ENCODE results near the gene DLG5. TPM values are rescaled to one million over a fixed set of nuclear protein-coding genes. Genes with fewer than 3 reads are reported as not detected.

DLG5 gene
- 82.9 and 86.6 TPM in 2 replicates for polyA plus RNA-seq (2013)

GRCh38 chr10:77926566-77927401 is at the start of gene DLG5:
Gene DLG5, minus strand, starts transcription at chr10:77926755. Its CDS starts 235 bp downstream, at chr10:77926520.
- Histone ChIP-seq H3K79me2 (ENCODE audit: control insufficient read depth, insufficient read depth, low read length, poor library complexity) (peaks cover 26% of the 10 kb centered on the region), H2BK120ac (ENCODE audit: insufficient read depth, low read length, poor library complexity) (peak within 1 kb of the TSS; percentile 97), H3K36me3 (ENCODE audit: control insufficient read depth in 1 of 2, insufficient read depth in 2 of 2, low read length in 2 of 2) (peaks cover 2 to 3% of the 10 kb centered on the region in 2 experiments), H3K4me3 (ENCODE audit: low read depth, low read length) (peak within 1 kb of the TSS; percentile 90), H3K14ac (ENCODE audit: low read length) (peak within 1 kb of the TSS; percentile 99), H2BK5ac (ENCODE audit: low read depth, low read length, poor library complexity) (peak within 1 kb of the TSS; percentile 88), H3K79me1 (ENCODE audit: low read length) (peaks cover 13% of the 10 kb centered on the region), H4K91ac (ENCODE audit: low read depth, low read length) (peak within 1 kb of the TSS; percentile 98), H3K9me3 (ENCODE audit: insufficient read depth, low read depth, low read length) (no peaks in the 10 kb centered on the region), H3K18ac (ENCODE audit: low read length) (peak within 1 kb of the TSS; percentile 99), H3K27me3 (ENCODE audit: insufficient read depth, low read length) (no peaks in the 10 kb centered on the region), H2AK5ac (ENCODE audit: low read length) (peak within 1 kb of the TSS; percentile 98), H3K27ac (ENCODE audit: low read depth, low read length) (peak within 1 kb of the TSS; percentile 70), H3K4me1 (ENCODE audit: control insufficient read depth in 1 of 2, insufficient read depth in 2 of 2, low read length in 2 of 2) (peaks cover 16 to 27% of the 10 kb centered on the region in 2 experiments), H3K9ac (ENCODE audit: low read length) (peak within 1 kb of the TSS; percentile 84), H3K4ac (ENCODE audit: low read depth, low read length) (peak within 1 kb of the TSS; percentile 96), H4K8ac (ENCODE audit: low read depth, low read length) (peak within 1 kb of the TSS; percentile 97), H2BK12ac (ENCODE audit: low read length) (peak within 1 kb of the TSS; percentile 73), H4K12ac (ENCODE audit: low read depth, low read length) (peak within 1 kb of the TSS; percentile 98), H2AFZ (ENCODE audit: insufficient read depth, low read length, poor library complexity) (peak within 1 kb of the TSS; percentile 98), H3K4me2 (ENCODE audit: low read length) (peak within 1 kb of the TSS; percentile 88), H3K23ac (ENCODE audit: low read length) (no peak within 1 kb of the TSS)
- DNase-seq = peak in 1 of 2 donors; percentile 48
- no CpG with 5 or more reads among the region's 95 CpGs for WGBS (ENCODE audit: extremely low coverage, insufficient coverage, insufficient read length)

- no peak overlapping the region for H2AFZ ChIP-seq (ENCODE audit: insufficient read depth, low read length, poor library complexity)
- no peak overlapping the region for H2BK5ac ChIP-seq (ENCODE audit: low read depth, low read length, poor library complexity)
- peaks cover 10% of the 10 kb centered on the region in 2 experiments for H3K4me1 ChIP-seq (ENCODE audit: control insufficient read depth in 1 of 2, insufficient read depth in 2 of 2, low read length in 2 of 2)
- no peak overlapping the region for H4K12ac ChIP-seq (ENCODE audit: low read depth, low read length)
- no peak overlapping the region for H3K18ac ChIP-seq (ENCODE audit: low read length)
- H3K27me3 ChIP-seq (ENCODE audit: insufficient read depth, low read length) = no peaks in the 10 kb centered on the region
- H4K91ac ChIP-seq (ENCODE audit: low read depth, low read length) = no peak overlapping the region
- DNase-seq = no peak
- H3K4me3 ChIP-seq (ENCODE audit: low read depth, low read length) = no peak overlapping the region
- no CpG with 5 or more reads among the region's 9 CpGs for WGBS (ENCODE audit: extremely low coverage, insufficient coverage, insufficient read length)
- peaks cover 23 to 34% of the 10 kb centered on the region in 2 experiments for H3K36me3 ChIP-seq (ENCODE audit: control insufficient read depth in 1 of 2, insufficient read depth in 2 of 2, low read length in 2 of 2)
- H3K4ac ChIP-seq (ENCODE audit: low read depth, low read length) = no peak overlapping the region
- H2BK120ac ChIP-seq (ENCODE audit: insufficient read depth, low read length, poor library complexity) = no peak overlapping the region
- no peak overlapping the region for H3K23ac ChIP-seq (ENCODE audit: low read length)
- peak overlapping the region; percentile 23 for H2AK5ac ChIP-seq (ENCODE audit: low read length)
- no peaks in the 10 kb centered on the region for H3K9me3 ChIP-seq (ENCODE audit: insufficient read depth, low read depth, low read length)
- no peak overlapping the region for H3K14ac ChIP-seq (ENCODE audit: low read length)
- H4K8ac ChIP-seq (ENCODE audit: low read depth, low read length) = no peak overlapping the region
- H3K4me2 ChIP-seq (ENCODE audit: low read length) = no peak overlapping the region
- peak overlapping the region; percentile 25 for H3K9ac ChIP-seq (ENCODE audit: low read length)
- no peak overlapping the region for H3K27ac ChIP-seq (ENCODE audit: low read depth, low read length)
- H2BK12ac ChIP-seq (ENCODE audit: low read length) = no peak overlapping the region
- H3K79me2 ChIP-seq (ENCODE audit: control insufficient read depth, insufficient read depth, low read length, poor library complexity) = no peaks in the 10 kb centered on the region
- H3K79me1 ChIP-seq (ENCODE audit: low read length) = peaks cover 6% of the 10 kb centered on the region
Observed at GRCh38 chr10:77975086-77975666, 48.6 kb upstream of the DLG5 start.

GRCh38 chr10:77974396-77975074 is 48.0 kb upstream of the DLG5 start:
- WGBS (ENCODE audit: extremely low coverage, insufficient coverage, insufficient read length) = no CpG with 5 or more reads among the region's 8 CpGs

GRCh38 chr10:77973276-77973675 is 46.7 kb upstream of the DLG5 start:
- Histone ChIP-seq H3K4ac (ENCODE audit: low read depth, low read length) (no peak overlapping the region), H3K4me3 (ENCODE audit: low read depth, low read length) (no peak overlapping the region), H3K14ac (ENCODE audit: low read length) (no peak overlapping the region), H2BK5ac (ENCODE audit: low read depth, low read length, poor library complexity) (no peak overlapping the region), H2BK12ac (ENCODE audit: low read length) (no peak overlapping the region), H3K4me1 (ENCODE audit: control insufficient read depth in 1 of 2, insufficient read depth in 2 of 2, low read length in 2 of 2) (peaks cover 12 to 13% of the 10 kb centered on the region in 2 experiments), H4K91ac (ENCODE audit: low read depth, low read length) (no peak overlapping the region), H3K36me3 (ENCODE audit: control insufficient read depth in 1 of 2, insufficient read depth in 2 of 2, low read length in 2 of 2) (peaks cover 11 to 21% of the 10 kb centered on the region in 2 experiments), H3K27ac (ENCODE audit: low read depth, low read length) (no peak overlapping the region), H4K8ac (ENCODE audit: low read depth, low read length) (no peak overlapping the region), H4K12ac (ENCODE audit: low read depth, low read length) (no peak overlapping the region), H3K23ac (ENCODE audit: low read length) (no peak overlapping the region), H3K9ac (ENCODE audit: low read length) (no peak overlapping the region), H3K79me2 (ENCODE audit: control insufficient read depth, insufficient read depth, low read length, poor library complexity) (no peaks in the 10 kb centered on the region), H2BK120ac (ENCODE audit: insufficient read depth, low read length, poor library complexity) (no peak overlapping the region), H3K18ac (ENCODE audit: low read length) (no peak overlapping the region), H2AFZ (ENCODE audit: insufficient read depth, low read length, poor library complexity) (no peak overlapping the region), H2AK5ac (ENCODE audit: low read length) (no peak overlapping the region), H3K79me1 (ENCODE audit: low read length) (peaks cover 6% of the 10 kb centered on the region), H3K9me3 (ENCODE audit: insufficient read depth, low read depth, low read length) (no peaks in the 10 kb centered on the region), H3K4me2 (ENCODE audit: low read length) (no peak overlapping the region), H3K27me3 (ENCODE audit: insufficient read depth, low read length) (no peaks in the 10 kb centered on the region)
- WGBS (ENCODE audit: extremely low coverage, insufficient coverage, insufficient read length) = no CpG with 5 or more reads among the region's 5 CpGs
- no peak for DNase-seq

More at GRCh38 chr10:77974396-77975074, 48.0 kb upstream of the DLG5 start:
- H3K18ac ChIP-seq (ENCODE audit: low read length) = no peak overlapping the region
- no peaks in the 10 kb centered on the region for H3K79me2 ChIP-seq (ENCODE audit: control insufficient read depth, insufficient read depth, low read length, poor library complexity)
- peaks cover 6% of the 10 kb centered on the region for H3K79me1 ChIP-seq (ENCODE audit: low read length)
- no peak overlapping the region for H3K23ac ChIP-seq (ENCODE audit: low read length)
- H3K27me3 ChIP-seq (ENCODE audit: insufficient read depth, low read length) = no peaks in the 10 kb centered on the region
- no peak overlapping the region for H2BK5ac ChIP-seq (ENCODE audit: low read depth, low read length, poor library complexity)
- H3K4me3 ChIP-seq (ENCODE audit: low read depth, low read length) = no peak overlapping the region
- H4K8ac ChIP-seq (ENCODE audit: low read depth, low read length) = no peak overlapping the region
- no peak overlapping the region for H2AK5ac ChIP-seq (ENCODE audit: low read length)
- H4K12ac ChIP-seq (ENCODE audit: low read depth, low read length) = no peak overlapping the region
- no peak overlapping the region for H3K4ac ChIP-seq (ENCODE audit: low read depth, low read length)
- no peak overlapping the region for H3K4me2 ChIP-seq (ENCODE audit: low read length)
- peaks cover 10 to 13% of the 10 kb centered on the region in 2 experiments for H3K4me1 ChIP-seq (ENCODE audit: control insufficient read depth in 1 of 2, insufficient read depth in 2 of 2, low read length in 2 of 2)
- H3K9ac ChIP-seq (ENCODE audit: low read length) = no peak overlapping the region
- H3K27ac ChIP-seq (ENCODE audit: low read depth, low read length) = no peak overlapping the region
- H4K91ac ChIP-seq (ENCODE audit: low read depth, low read length) = no peak overlapping the region
- H3K9me3 ChIP-seq (ENCODE audit: insufficient read depth, low read depth, low read length) = no peaks in the 10 kb centered on the region
- no peak overlapping the region for H3K14ac ChIP-seq (ENCODE audit: low read length)
- peaks cover 18 to 29% of the 10 kb centered on the region in 2 experiments for H3K36me3 ChIP-seq (ENCODE audit: control insufficient read depth in 1 of 2, insufficient read depth in 2 of 2, low read length in 2 of 2)
- no peak overlapping the region for H2BK120ac ChIP-seq (ENCODE audit: insufficient read depth, low read length, poor library complexity)
- H2BK12ac ChIP-seq (ENCODE audit: low read length) = no peak overlapping the region
- H2AFZ ChIP-seq (ENCODE audit: insufficient read depth, low read length, poor library complexity) = no peak overlapping the region
- peak; percentile 65 to 82 for DNase-seq
